WTC11 (cell line): Measurements from ENCODE around the gene ACYP2. TPM values are rescaled to one million over a fixed set of nuclear protein-coding genes. Genes with fewer than 3 reads are reported as not detected.

Experiments used
- ATAC-seq: fragments of 200-7000 bp; cut with Tn5 transposase; 2 replicates; pipeline ENCODE4 v1.10.0; 2021; ENCODE audit warnings: mild to moderate bottlenecking, moderate library complexity
- Bru-seq: library from RNA; stranded (reverse); fragments of 400-500 nt; gene quantifications from one replicate; lab custom pipeline; 2021; lab: Mats Ljungman, UMichigan
- CTCF ChIA-PET: fragments of 300-600 bp; sonication (Branson Sonifier 250); formaldehyde crosslinking; loops from one replicate; lab custom pipeline; 2021; ENCODE audit warnings: antibody characterized with exemption; lab: Charles Lee
- POLR2A ChIA-PET: fragments of 350-600 bp; sonication (Branson Sonifier 250); formaldehyde crosslinking; loops from one replicate; lab custom pipeline; 2021; ENCODE audit warnings: antibody characterized with exemption; lab: Charles Lee
- DNase-seq: peaks from one replicate; pipeline ENCODE4 v3.0.0; 2021; ENCODE audit warnings: low spot score
- H3K27ac Mint-ChIP-seq: 2 replicates; pipeline ENCODE4 v1.8.0; 2021; ENCODE audit warnings: mixed read lengths
- H3K27me3 Mint-ChIP-seq: 2 replicates; pipeline ENCODE4 v1.8.0; 2021; ENCODE audit warnings: low read depth, mild to moderate bottlenecking, moderate library complexity, mixed read lengths
- H3K36me3 Mint-ChIP-seq: 2 replicates; pipeline ENCODE4 v1.8.0; 2021; ENCODE audit warnings: mixed read lengths
- H3K4me1 Mint-ChIP-seq: 2 replicates; pipeline ENCODE4 v1.8.0; 2022; ENCODE audit warnings: mixed read lengths
- H3K4me3 Mint-ChIP-seq: 2 replicates; pipeline ENCODE4 v1.8.0; 2021; ENCODE audit warnings: mild to moderate bottlenecking, moderate library complexity, mixed read lengths
- H3K9me3 Mint-ChIP-seq: 2 replicates; pipeline ENCODE4 v1.8.0; 2021; ENCODE audit warnings: mixed read lengths
- AFF4 ChIP-seq: sonication (generic); formaldehyde crosslinking; IDR thresholded peaks from 2 replicates; pipeline ENCODE4 v1.8.1; 2023; ENCODE audit warnings: mild to moderate bottlenecking, missing genetic modification reagents, borderline replicate concordance
- ELF4 ChIP-seq: sonication (generic); formaldehyde crosslinking; IDR thresholded peaks from 2 replicates; pipeline ENCODE4 v1.8.1; 2022; ENCODE audit warnings: low read depth, mild to moderate bottlenecking, moderate library complexity, missing genetic modification reagents
- ESRRA ChIP-seq: sonication (generic); formaldehyde crosslinking; IDR thresholded peaks from 2 replicates; pipeline ENCODE4 v1.8.1; 2022; ENCODE audit warnings: mild to moderate bottlenecking, missing genetic modification reagents, borderline replicate concordance
- FOXK1 ChIP-seq: sonication (generic); formaldehyde crosslinking; IDR thresholded peaks from 2 replicates; pipeline ENCODE4 v1.8.0; 2022; ENCODE audit warnings: mild to moderate bottlenecking, moderate library complexity, missing genetic modification reagents
- FOXP1 ChIP-seq: sonication (generic); formaldehyde crosslinking; IDR thresholded peaks from 2 replicates; pipeline ENCODE4 v1.8.0; 2022; ENCODE audit warnings: missing genetic modification reagents, mild to moderate bottlenecking, moderate library complexity, borderline replicate concordance
- HMGXB4 ChIP-seq: sonication (generic); formaldehyde crosslinking; IDR thresholded peaks from 2 replicates; pipeline ENCODE4 v1.8.1; 2023; ENCODE audit warnings: mild to moderate bottlenecking, moderate library complexity, missing genetic modification reagents
- JUN ChIP-seq: sonication (generic); formaldehyde crosslinking; IDR thresholded peaks from 2 replicates; pipeline ENCODE4 v1.8.0; 2023; ENCODE audit warnings: mild to moderate bottlenecking, missing genetic modification reagents
- KAT7 ChIP-seq: sonication (generic); formaldehyde crosslinking; IDR thresholded peaks from 2 replicates; pipeline ENCODE4 v1.8.1; 2023; ENCODE audit warnings: missing genetic modification reagents, mild to moderate bottlenecking, borderline replicate concordance
- MAX ChIP-seq: sonication (generic); formaldehyde crosslinking; IDR thresholded peaks from 2 replicates; pipeline ENCODE4 v1.8.0; 2022; ENCODE audit warnings: mild to moderate bottlenecking, missing genetic modification reagents
- NFE2L1 ChIP-seq: sonication (generic); formaldehyde crosslinking; IDR thresholded peaks from 2 replicates; pipeline ENCODE4 v1.8.1; 2023; ENCODE audit warnings: missing genetic modification reagents
- NR3C1 ChIP-seq: sonication (generic); formaldehyde crosslinking; conservative IDR thresholded peaks from 2 replicates; pipeline ENCODE4 v1.8.1; 2023; ENCODE audit warnings: low read depth, mild to moderate bottlenecking, missing genetic modification reagents
- SMAD4 ChIP-seq: sonication (generic); formaldehyde crosslinking; IDR thresholded peaks from 2 replicates; pipeline ENCODE4 v1.8.0; 2022; ENCODE audit warnings: mild to moderate bottlenecking, missing genetic modification reagents
- SP1 ChIP-seq: sonication (generic); formaldehyde crosslinking; conservative IDR thresholded peaks from 2 replicates; pipeline ENCODE4 v1.8.1; 2022; ENCODE audit warnings: missing genetic modification reagents
- TEAD4 ChIP-seq: sonication (generic); formaldehyde crosslinking; IDR thresholded peaks from 2 replicates; pipeline ENCODE4 v1.8.0; 2022; ENCODE audit warnings: mild to moderate bottlenecking, missing genetic modification reagents
- USF2 ChIP-seq: sonication (generic); formaldehyde crosslinking; IDR thresholded peaks from 2 replicates; pipeline ENCODE4 v1.8.1; 2023; ENCODE audit warnings: mild to moderate bottlenecking, missing genetic modification reagents, moderate library complexity
- ZBTB21 ChIP-seq: sonication (generic); formaldehyde crosslinking; IDR thresholded peaks from 2 replicates; pipeline ENCODE4 v1.8.1; 2023; ENCODE audit warnings: mild to moderate bottlenecking, missing genetic modification reagents, borderline replicate concordance
- ZMAT4 ChIP-seq: fragments of 250-450 bp; sonication (Bioruptor Pico); IDR thresholded peaks from 2 replicates; pipeline ENCODE4 v1.9.0; 2021; ENCODE audit warnings: mild to moderate bottlenecking
- ZNF121 ChIP-seq: sonication (generic); formaldehyde crosslinking; IDR thresholded peaks from 2 replicates; pipeline ENCODE4 v1.8.0; 2023; ENCODE audit warnings: missing genetic modification reagents
- ZNF219 ChIP-seq: sonication (generic); formaldehyde crosslinking; IDR thresholded peaks from 2 replicates; pipeline ENCODE4 v1.8.0; 2023; ENCODE audit warnings: missing genetic modification reagents, mild to moderate bottlenecking, borderline replicate concordance
- ZNF281 ChIP-seq: sonication (generic); formaldehyde crosslinking; IDR thresholded peaks from 2 replicates; pipeline ENCODE4 v1.8.0; 2023; ENCODE audit warnings: mild to moderate bottlenecking, missing genetic modification reagents
- ZNF396 ChIP-seq: fragments of 250-450 bp; sonication (Bioruptor Pico); IDR thresholded peaks from 2 replicates; pipeline ENCODE4 v1.8.0; 2021; ENCODE audit warnings: mild to moderate bottlenecking, moderate library complexity, borderline replicate concordance
- ZNF512 ChIP-seq: sonication (generic); formaldehyde crosslinking; IDR thresholded peaks from 2 replicates; pipeline ENCODE4 v1.8.1; 2022; ENCODE audit warnings: missing genetic modification reagents, borderline replicate concordance
- long read RNA-seq, 3 experiments: library from RNA in 1 of 3; library from capped mRNA in 1 of 3; library from polyadenylated mRNA in 1 of 3; unstranded in 2 of 3; stranded (forward) in 1 of 3; transcript quantifications; one replicate each; pipeline ENCODE4 v2.0.0, GENCODE V29; 2021
- total RNA-seq: library from RNA; stranded (reverse); gene quantifications from 3 replicates; pipeline ENCODE4 v1.2.3, GENCODE V29; 2021

ACYP2 gene
- 4.4 to 6.3 TPM (median 5.7 TPM) in 3 replicates for total RNA-seq
- percentile 49 among the genes with signal in this experiment for Bru-seq, nascent RNA
- long read RNA-seq, experiment 1, partial matches to known transcripts: 6 of 13 reads
- long read RNA-seq, experiment 1, other reads (novel, unspliced or antisense): 7 of 13 reads
- long read RNA-seq, experiment 2, partial matches to known transcripts: 0 of 3 reads
- long read RNA-seq, experiment 2, other reads (novel, unspliced or antisense): 2 of 3 reads
- long read RNA-seq, experiment 3: 0 reads

- peak within 1 kb of the TSS; percentile 100 for H3K27ac Mint-ChIP-seq
- ATAC-seq (peak; percentile 93), DNase-seq (peak; percentile 96)
- peaks cover 22% of the 10 kb centered on the region for H3K36me3 Mint-ChIP-seq
- peaks cover 7% of the 10 kb centered on the region for H3K4me1 Mint-ChIP-seq
- ChIA-PET POLR2A (interaction anchor here (0.5 to 1.1 kb wide), 3 partner anchors 12 to 1246 kb away, joined by 3 to 4 read pairs (median 4); no protein-coding TSS in a partner anchor), CTCF (interaction anchor here (0.5 to 1.8 kb wide), 3 partner anchors 8 to 466 kb away, joined by 3 to 4 read pairs (median 4); no protein-coding TSS in a partner anchor)
- no peaks in the 10 kb centered on the region; the same call in 1 of the 2 replicates for H3K27me3 Mint-ChIP-seq
- peak within 1 kb of the TSS; percentile 95 for H3K4me3 Mint-ChIP-seq
- peaks cover 25% of the 10 kb centered on the region for H3K9me3 Mint-ChIP-seq
- TF ChIP-seq SMAD4 (CRISPR knock-in tag) (no peak), HMGXB4 (CRISPR knock-in tag) (peak; percentile 80), KAT7 (CRISPR knock-in tag) (no peak), AFF4 (peak; percentile 93; the same call in 1 of the 2 replicates), USF2 (peak; percentile 56), ZBTB21 (peak; percentile 74; the same call in 1 of the 2 replicates), SP1 (CRISPR knock-in tag) (peak; percentile 53; the same call in 1 of the 2 replicates), MAX (CRISPR knock-in tag) (peak; percentile 87), FOXP1 (CRISPR knock-in tag) (peak; percentile 83; the same call in 1 of the 2 replicates), ELF4 (CRISPR knock-in tag) (no peak), FOXK1 (CRISPR knock-in tag) (peak; percentile 67), JUN (CRISPR knock-in tag) (0 out of 2 replicates have a peak, but pooled peaks have one; percentile 61), TEAD4 (CRISPR knock-in tag) (no peak), ESRRA (CRISPR knock-in tag) (no peak; the same call in 1 of the 2 replicates), NR3C1 (CRISPR knock-in tag) (0 out of 2 replicates have a peak, but pooled peaks have one; percentile 38), ZNF219 (no peak), NFE2L1 (CRISPR knock-in tag) (peak; percentile 100), ZNF512 (CRISPR knock-in tag) (no peak), ZNF396 (CRISPR knock-in tag) (no peak), ZNF121 (CRISPR knock-in tag) (no peak), ZMAT4 (CRISPR knock-in tag) (no peak), ZNF281 (0 out of 2 replicates have a peak, but pooled peaks have one; percentile 32)
Measured at GRCh38 chr2:54115284-54116137, at the start of gene ACYP2. ACYP2 (plus strand) TSS chr2:54115615.
